Ureter (tissue), 1 donor: ENCODE results near the gene HSPA12B. TPM values are rescaled to one million over a fixed set of nuclear protein-coding genes. Genes with fewer than 3 reads are reported as not detected.

Experiments used
- DNase-seq: peaks from one replicate; pipeline ENCODE4 v3.0.0-alpha.2; 2020; ENCODE audit warnings: low spot score
- total RNA-seq: library from RNA; stranded (reverse); gene quantifications from one replicate; pipeline ENCODE4 v1.2.4, GENCODE V29; 2023
- donor health status: DM: yes; HTN: yes; CAD: no.

The HSPA12B gene
- total RNA-seq, 1 donor from 2014 or later: 9.7 TPM

GRCh38 chr20:3765171-3765882 is 32.8 kb downstream of the HSPA12B start:
- DNase-seq: no peak

GRCh38 chr20:3766422-3767109 is 34.1 kb downstream of the HSPA12B start:
- DNase-seq: no peak

DNA sequence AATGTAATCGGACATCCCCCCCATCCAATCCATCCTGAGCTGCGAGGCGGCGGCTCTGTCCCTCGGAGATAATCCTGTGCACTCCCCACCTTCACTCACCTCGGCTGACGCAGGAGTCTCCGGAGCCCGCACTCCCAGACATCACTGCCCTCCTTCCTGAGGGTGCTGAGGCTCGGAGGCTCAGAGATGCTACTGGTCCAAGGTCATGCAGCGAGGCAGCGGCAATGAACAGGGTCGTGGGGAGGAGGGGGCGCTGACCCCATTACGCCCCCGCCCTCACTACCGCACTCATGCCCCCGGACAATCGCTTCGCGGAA is 34.6 kb downstream of the HSPA12B start:
- no peak for DNase-seq

DNA sequence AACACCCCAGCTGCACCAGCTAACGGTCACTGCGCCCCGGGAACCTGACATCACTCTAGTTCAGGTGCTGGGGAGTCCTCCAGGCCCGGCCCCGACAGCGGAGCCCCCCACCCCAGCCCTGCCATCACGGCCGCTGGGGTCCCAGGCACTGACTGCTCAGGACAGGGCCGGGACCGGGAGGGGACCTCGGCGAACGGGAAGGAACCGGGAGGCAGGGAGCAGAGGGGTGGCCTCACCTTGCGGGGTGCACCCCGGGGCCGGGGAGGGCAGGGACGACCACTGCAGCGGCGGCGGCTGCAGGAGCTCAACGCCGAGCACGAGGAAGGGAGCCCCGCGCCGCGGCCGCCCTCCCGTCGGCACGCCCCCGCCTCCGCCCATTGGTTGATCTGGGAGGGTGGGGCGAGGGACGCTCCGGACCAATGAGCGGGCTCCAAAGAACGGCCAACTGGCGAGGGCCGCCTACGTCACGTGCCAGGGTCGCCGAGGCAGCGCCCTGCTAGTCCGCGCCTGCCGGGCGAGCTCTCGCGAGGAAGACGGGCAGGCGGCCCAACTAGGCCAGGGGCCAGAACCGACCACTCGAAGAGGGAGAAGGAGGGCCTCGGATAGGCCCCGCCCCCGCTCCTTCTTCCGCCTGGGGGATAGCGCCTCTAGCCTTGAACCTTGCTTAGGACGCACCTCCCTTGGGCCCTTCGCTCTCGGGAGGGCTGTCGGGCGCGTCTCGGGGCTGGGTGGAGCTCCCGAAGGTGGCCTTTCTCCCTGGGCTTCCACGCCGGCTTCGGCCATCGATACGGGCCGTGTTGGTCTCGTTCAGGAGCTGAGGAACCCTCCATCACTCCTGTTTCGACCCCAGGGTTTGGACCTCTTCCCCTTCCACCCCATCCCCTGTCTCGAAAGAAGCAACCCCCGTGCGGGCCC is 35.2 kb downstream of the HSPA12B start, which contains the start of gene ADISSP:
TSS of gene ADISSP (minus strand) at position 327 of the 915 bp plus-strand sequence. CDS start 7,653 bp downstream, outside the sequence.
- peak; percentile 99 for DNase-seq

- DNase-seq: peak; percentile 75
These were observed 36.1 kb downstream of the HSPA12B start for GRCh38 chr20:3768342-3769130.

- no peak for DNase-seq
These were observed 39.1 kb downstream of the HSPA12B start for GRCh38 chr20:3771552-3772058.

GRCh38 chr20:3775457-3776108 is 43.1 kb downstream of the HSPA12B start:
- no peak for DNase-seq

- no peak for DNase-seq
These were observed 44.9 kb downstream of the HSPA12B start for GRCh38 chr20:3777381-3777715.

- DNase-seq: peak; percentile 74
These were observed 45.5 kb downstream of the HSPA12B start for GRCh38 chr20:3777716-3778629.

DNA sequence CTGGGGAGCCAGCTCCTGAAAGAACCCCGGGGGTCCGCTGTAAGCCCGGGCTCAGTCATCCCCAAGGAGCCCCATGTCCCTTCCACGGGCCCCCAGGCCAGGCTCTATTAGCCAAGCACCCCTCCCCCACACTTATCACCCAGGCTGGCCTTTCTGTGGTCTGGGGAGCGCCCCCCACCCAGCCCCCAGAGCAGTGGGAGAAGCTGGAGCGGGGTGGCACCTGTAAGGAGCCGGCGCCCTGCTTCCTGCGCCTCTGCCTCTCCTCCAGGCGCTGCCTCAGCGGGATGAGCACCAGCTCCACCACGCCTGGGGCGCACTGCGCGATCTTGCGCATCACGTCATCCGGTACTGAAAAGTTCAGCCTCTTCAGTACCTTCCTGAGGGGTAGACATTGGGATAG is 46.5 kb downstream of the HSPA12B start:
- no peak for DNase-seq

DNA sequence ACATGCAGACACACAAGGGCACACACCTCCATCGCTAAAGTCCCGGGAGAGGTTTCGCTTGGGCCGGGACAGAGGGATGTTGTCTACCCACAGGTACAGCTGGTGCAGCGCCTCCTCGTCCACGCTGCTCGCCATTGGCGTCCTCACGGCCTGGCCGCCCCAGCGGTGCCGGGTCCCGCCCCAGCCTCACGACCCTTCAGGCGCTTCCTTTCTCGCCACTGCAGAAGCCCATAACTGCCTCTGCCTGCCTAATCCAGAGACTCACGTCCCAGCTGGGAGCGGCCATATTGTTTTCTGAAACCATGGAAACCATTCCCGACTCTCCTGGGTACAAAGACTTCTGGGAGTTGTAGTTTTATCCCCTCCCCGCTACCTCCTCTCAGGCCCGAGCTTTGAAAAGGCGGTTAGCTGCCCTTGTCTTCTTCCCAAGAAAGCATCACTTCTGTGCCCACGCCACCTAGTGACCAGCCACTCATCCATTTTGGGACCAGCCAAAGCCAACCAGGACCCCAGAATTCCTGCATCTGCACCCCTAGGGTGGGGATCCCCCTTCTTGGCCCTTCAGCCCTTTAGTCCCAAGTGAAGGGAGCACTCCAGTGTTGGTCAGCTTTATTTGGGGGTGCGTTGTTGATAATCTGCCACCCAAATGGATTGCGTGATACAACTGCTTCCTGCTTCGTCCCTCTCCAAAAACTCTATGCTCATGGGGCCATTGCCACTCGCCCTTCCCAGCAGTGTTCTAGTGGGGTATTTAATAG is 48.8 kb downstream of the HSPA12B start, which contains the start of gene SPEF1:
TSS of gene SPEF1 (minus strand) at position 296 of the 758 bp plus-strand sequence. CDS start at position 135, 161 bp downstream.
- peak; percentile 86 for DNase-seq

- peak; percentile 46 for DNase-seq
These were observed 50.1 kb downstream of the HSPA12B start for GRCh38 chr20:3782597-3782996.

DNA sequence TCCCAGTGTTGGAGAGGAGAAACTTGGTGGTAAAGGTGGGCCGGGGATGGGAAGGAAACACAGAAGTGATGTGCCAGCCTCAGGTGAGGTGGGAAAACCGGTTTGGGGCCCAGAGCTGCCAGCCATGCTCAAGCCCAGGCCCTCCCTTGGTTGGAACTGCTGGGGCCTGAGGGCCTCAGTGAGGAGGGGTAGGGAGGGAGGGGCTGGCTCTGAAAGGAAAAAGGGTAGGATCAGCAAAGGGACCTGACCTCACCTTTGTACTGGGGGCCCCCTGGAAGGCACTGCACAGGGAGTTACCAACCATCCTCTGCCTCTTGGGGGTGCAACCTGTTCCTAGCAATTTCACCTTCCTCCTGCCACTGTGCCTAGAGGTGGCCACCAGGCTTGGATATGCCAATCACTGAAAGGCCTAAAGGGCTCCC is 50.6 kb downstream of the HSPA12B start:
- peak; percentile 61 for DNase-seq

- DNase-seq: no peak
These were observed 51.2 kb downstream of the HSPA12B start for GRCh38 chr20:3783511-3784195.

DNA sequence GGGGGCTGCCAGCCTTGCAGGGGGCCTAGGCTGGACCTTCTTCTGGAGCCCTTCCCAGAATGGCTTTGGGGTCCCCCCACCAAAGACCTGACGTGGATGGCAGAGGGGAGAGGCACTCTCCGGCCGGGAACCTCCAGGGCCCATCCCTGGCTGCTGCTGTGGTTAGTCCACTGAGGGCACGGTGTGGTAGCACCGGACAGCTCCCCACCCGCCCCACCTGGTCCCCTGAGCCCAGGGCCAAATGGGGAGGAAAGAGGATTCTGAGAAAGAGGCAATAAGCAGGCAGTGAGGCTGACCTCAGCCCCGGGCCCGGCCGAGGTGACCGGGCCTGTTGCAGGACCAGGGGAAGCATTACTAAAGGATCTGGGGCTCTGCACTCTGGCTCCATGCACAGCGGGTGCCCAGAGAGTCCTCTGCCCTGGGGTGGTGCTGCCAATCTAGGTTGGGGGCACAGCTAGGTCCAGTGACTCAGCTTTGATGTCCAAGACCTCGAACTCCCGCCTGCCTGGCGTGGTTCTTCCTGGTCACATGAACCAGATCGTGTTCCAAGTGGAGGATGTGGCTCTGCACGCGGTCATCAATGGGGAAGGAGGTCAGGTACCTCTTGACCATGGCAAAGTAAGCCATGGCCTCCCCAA is 51.9 kb downstream of the HSPA12B start:
- no peak for DNase-seq

- no peak for DNase-seq
These were observed 52.4 kb downstream of the HSPA12B start for GRCh38 chr20:3784863-3785239.

DNA sequence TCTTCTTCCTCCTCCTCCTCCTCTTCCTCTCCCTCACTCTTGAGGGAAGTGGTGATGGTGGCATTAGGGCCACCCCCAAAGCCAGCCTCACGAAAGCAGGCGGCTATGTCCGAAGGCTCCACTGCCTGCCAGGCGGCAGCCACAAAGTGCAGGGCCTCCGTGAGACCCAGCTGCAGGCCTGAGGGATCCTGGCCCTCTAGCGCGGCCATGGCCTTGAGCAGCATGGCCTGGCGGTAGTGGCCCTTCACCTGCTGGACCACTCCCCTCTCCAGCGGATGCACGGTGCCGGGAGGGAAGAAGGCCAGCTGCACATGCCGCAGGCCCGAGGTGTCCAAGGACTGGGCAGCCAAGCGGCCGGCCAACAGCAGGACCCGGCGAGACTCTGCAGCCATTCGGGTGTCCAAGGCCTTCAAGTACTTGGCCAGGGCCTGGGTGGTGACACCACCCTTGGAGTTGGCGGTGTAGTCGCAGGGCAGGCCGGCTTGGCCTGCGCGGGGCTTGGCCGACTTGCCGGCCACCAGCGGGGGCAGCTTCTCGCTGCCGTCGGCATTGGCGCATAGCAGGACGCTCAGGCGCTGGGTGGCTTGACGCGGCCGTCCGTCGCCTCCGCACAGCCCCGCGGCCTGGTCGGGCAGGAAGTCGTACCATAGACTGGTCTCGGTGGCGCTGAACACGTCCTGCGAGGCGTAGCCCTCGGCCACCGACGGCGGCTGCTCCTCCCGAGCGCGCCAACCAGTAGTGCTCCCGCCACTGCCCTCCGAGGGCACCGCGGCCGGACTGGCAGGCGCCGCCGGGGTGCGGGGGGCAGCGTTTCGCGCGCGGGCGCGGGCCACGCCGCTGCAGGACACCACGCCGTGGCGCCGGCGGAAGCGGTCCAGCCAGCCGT is 53.0 kb downstream of the HSPA12B start:
- DNase-seq: peak; percentile 48
